CD8-positive, alpha-beta memory T cell (primary cell): Measurements from ENCODE around the gene H2BK1. TPM values are rescaled to one million over a fixed set of nuclear protein-coding genes. Genes with fewer than 3 reads are reported as not detected.

ENCODE experiments used
- CTCF ChIA-PET: fragments of 350-600 bp; sonication (Branson Sonifier 250); formaldehyde crosslinking; loops from one replicate; lab custom pipeline; 2021; ENCODE audit warnings: antibody characterized with exemption; lab: Charles Lee
- POLR2A ChIA-PET: fragments of 350-600 bp; sonication (Branson Sonifier 250); formaldehyde crosslinking; loops from one replicate; lab custom pipeline; 2021; ENCODE audit warnings: antibody characterized with exemption; lab: Charles Lee
- DNase-seq, 5 donors: peaks; one replicate each; pipeline versions ENCODE4 v3.0.0 to v3.0.0-alpha.2; 2020 to 2022; ENCODE audit warnings: mixed read lengths in 1 of 5
- H3K27ac ChIP-seq: one replicate; pipeline ENCODE4 v1.7.0; 2013; ENCODE audit warnings: low read depth, mild to moderate bottlenecking, low read length, moderate library complexity
- H3K27me3 ChIP-seq: 2 replicates; pipeline ENCODE4 v1.7.0; 2013; ENCODE audit warnings: low read length, mild to moderate bottlenecking; ENCODE audit not compliant: insufficient read depth, poor library complexity, severe bottlenecking
- H3K36me3 ChIP-seq: 2 replicates; pipeline ENCODE4 v1.7.0; 2013; ENCODE audit warnings: mild to moderate bottlenecking, low read length, moderate library complexity; ENCODE audit not compliant: insufficient read depth
- H3K4me1 ChIP-seq: 2 replicates; pipeline ENCODE4 v1.7.0; 2013; ENCODE audit warnings: mild to moderate bottlenecking, low read length, moderate library complexity; ENCODE audit not compliant: insufficient read depth
- H3K4me3 ChIP-seq: 2 replicates; pipeline ENCODE4 v1.7.0; 2013; ENCODE audit warnings: mild to moderate bottlenecking, low read length
- H3K9me3 ChIP-seq: 2 replicates; pipeline ENCODE4 v1.7.0; 2013; ENCODE audit warnings: mild to moderate bottlenecking, low read length
- H3K27ac Mint-ChIP-seq, 8 donors: one replicate each; pipeline ENCODE4 v1.8.0; 2020 to 2021; ENCODE audit warnings: mixed read lengths in 8 of 8, mild to moderate bottlenecking in 6 of 8, inconsistent platforms in 3 of 8, moderate library complexity in 3 of 8
- H3K27me3 Mint-ChIP-seq, 2 donors: one replicate each; pipeline ENCODE4 v1.8.0; 2020 to 2021; ENCODE audit warnings: mixed read lengths in 2 of 2, mild to moderate bottlenecking in 1 of 2, moderate library complexity in 1 of 2
- H3K36me3 Mint-ChIP-seq, 3 donors: one replicate each; pipeline ENCODE4 v1.8.0; 2020 to 2021; ENCODE audit warnings: mixed read lengths in 3 of 3, inconsistent platforms in 1 of 3, mild to moderate bottlenecking in 1 of 3
- H3K4me1 Mint-ChIP-seq, 3 donors: one replicate each; pipeline ENCODE4 v1.8.0; 2020 to 2021; ENCODE audit warnings: mixed read lengths in 3 of 3, inconsistent platforms in 1 of 3, mild to moderate bottlenecking in 1 of 3
- H3K4me3 Mint-ChIP-seq, 7 donors: one replicate each; pipeline ENCODE4 v1.8.0; 2020 to 2021; ENCODE audit warnings: mixed read lengths in 7 of 7, mild to moderate bottlenecking in 6 of 7, moderate library complexity in 4 of 7, inconsistent platforms in 2 of 7
- H3K9me3 Mint-ChIP-seq, 5 donors: one replicate each; pipeline ENCODE4 v1.8.0; 2020 to 2022; ENCODE audit warnings: mixed read lengths in 5 of 5, mild to moderate bottlenecking in 3 of 5, moderate library complexity in 2 of 5, inconsistent platforms in 1 of 5
- polyA plus RNA-seq: library from polyadenylated mRNA; unstranded; fragments of 300-500 nt; fragmentation: Illumina TruSeq; gene quantifications from one replicate; pipeline ENCODE4 v1.2.3, GENCODE V29; 2021
- total RNA-seq, 2 experiments: library from RNA; stranded (reverse); gene quantifications; one replicate each; pipeline ENCODE4 v1.2.3, GENCODE V29; 2021

Gene H2BK1
- total and polyA plus RNA-seq, 3 experiments from 2014 or later: 0.57 TPM; not detected in 2

DNA sequence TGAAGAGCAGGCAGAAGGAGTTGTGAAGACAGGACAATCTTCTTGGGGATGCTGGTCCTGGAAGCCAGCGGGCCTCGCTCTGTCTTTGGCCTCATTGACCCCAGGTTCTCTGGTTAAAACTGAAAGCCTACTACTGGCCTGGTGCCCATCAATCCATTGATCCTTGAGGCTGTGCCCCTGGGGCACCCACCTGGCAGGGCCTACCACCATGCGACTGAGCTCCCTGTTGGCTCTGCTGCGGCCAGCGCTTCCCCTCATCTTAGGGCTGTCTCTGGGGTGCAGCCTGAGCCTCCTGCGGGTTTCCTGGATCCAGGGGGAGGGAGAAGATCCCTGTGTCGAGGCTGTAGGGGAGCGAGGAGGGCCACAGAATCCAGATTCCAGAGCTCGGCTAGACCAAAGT lies 23.5 kb upstream of the H2BK1 start:
- peak overlapping the region; percentile 89 for H3K4me3 ChIP-seq
- no peaks in the 10 kb centered on the region for H3K27me3 ChIP-seq
- peaks cover 30 to 53% (median 33%) of the 10 kb centered on the region in 3 donors for H3K4me1 Mint-ChIP-seq
- DNase-seq: no peak
- ChIA-PET POLR2A (no interaction called here), CTCF (interaction anchor here (4.7 kb wide), 1 partner anchor 9 kb away, joined by 29 read pairs; no protein-coding TSS in a partner anchor)
- no peaks in the 10 kb centered on the region for H3K9me3 ChIP-seq
- H3K36me3 ChIP-seq: peaks cover 9% of the 10 kb centered on the region
- peak overlapping the region; percentile 94 to 100 (median 99) for H3K27ac Mint-ChIP-seq
- H3K27me3 Mint-ChIP-seq: no peaks in the 10 kb centered on the region
- peaks cover 22% of the 10 kb centered on the region for H3K4me1 ChIP-seq
- no peaks in the 10 kb centered on the region for H3K9me3 Mint-ChIP-seq
- H3K27ac ChIP-seq: peak overlapping the region; percentile 96
- H3K36me3 Mint-ChIP-seq: peaks cover 0 to 53% (median 2%) of the 10 kb centered on the region in 3 donors
- H3K4me3 Mint-ChIP-seq: peak overlapping the region; percentile 98 to 100 (median 100)

DNA sequence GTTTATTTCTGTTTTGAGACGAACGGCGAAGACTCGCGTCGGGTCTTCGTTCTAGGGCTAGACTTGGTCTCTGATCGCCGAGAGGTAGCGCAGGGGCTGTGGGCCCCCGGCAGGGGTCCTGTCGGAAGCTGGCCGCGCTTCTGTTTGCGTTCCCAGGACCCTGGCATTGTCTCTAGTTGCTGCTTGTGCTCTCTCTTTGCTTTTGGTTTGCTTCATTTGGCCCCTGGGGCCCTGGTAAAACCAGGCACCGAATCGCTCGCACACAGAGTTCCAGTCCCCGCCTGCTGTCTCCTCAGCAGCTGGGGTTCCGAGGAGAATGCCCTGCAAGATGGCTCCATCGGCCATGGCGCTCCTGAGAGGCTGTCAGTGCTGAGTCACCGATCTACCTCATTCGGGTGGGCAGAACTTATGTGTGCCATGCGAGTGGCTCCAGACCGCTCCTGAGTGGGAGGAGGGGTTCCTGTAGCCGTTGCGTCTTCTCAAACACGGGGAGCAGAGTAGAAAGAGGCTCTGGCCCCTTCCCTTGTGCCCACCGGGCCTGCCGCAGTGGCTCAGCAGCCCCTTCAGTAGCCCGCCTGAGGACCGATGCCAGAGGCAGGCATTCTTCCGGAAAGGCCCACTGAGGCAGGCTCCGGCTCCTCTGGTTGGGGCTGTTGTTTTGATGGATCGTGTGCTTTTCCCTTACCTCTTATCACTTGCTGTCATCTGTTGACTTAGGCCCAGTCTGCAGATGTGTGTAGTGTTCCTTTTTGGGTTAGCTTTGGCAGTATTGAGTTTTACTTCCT lies 22.8 kb upstream of the H2BK1 start:
- peak overlapping the region; percentile 96 for H3K27ac ChIP-seq
- Mint-ChIP-seq H3K4me3 (peak overlapping the region; percentile 98 to 100 (median 100)), H3K27ac (peak overlapping the region; percentile 94 to 100 (median 99)), H3K27me3 (no peaks in the 10 kb centered on the region), H3K9me3 (no peaks in the 10 kb centered on the region), H3K4me1 (peaks cover 32 to 55% (median 33%) of the 10 kb centered on the region in 3 donors), H3K36me3 (peaks cover 0 to 48% (median 2%) of the 10 kb centered on the region in 3 donors)
- DNase-seq: peak; percentile 51 to 82 (median 59)
- peak overlapping the region; percentile 89 for H3K4me3 ChIP-seq
- H3K9me3 ChIP-seq: no peaks in the 10 kb centered on the region
- ChIA-PET POLR2A (interaction anchor here (1.0 to 1.4 kb wide), 2 partner anchors 11 to 14 kb away, joined by 4 to 6 read pairs; no protein-coding TSS in a partner anchor), CTCF (interaction anchor here (1.5 to 4.7 kb wide), 2 partner anchors 10 to 65 kb away, joined by 3 to 29 read pairs; partner anchors contain the start of gene GBX1)
- peaks cover 9% of the 10 kb centered on the region for H3K36me3 ChIP-seq
- H3K4me1 ChIP-seq: peaks cover 26% of the 10 kb centered on the region
- H3K27me3 ChIP-seq: no peaks in the 10 kb centered on the region

GRCh38 chr7:151232091-151232916 lies 22.0 kb upstream of the H2BK1 start, which contains the start of gene CHPF2:
TSS of gene CHPF2 (plus strand) at chr7:151232483. CDS start at chr7:151234012, 1,529 bp downstream.
- Mint-ChIP-seq H3K36me3 (peaks cover 0 to 43% (median 2%) of the 10 kb centered on the region in 3 donors), H3K4me3 (peak within 1 kb of the TSS; percentile 98 to 100 (median 100)), H3K9me3 (no peaks in the 10 kb centered on the region), H3K4me1 (peaks cover 39 to 64% (median 40%) of the 10 kb centered on the region in 3 donors), H3K27ac (peak within 1 kb of the TSS; percentile 94 to 100 (median 99)), H3K27me3 (no peaks in the 10 kb centered on the region)
- CTCF ChIA-PET: interaction anchor here (1.5 to 4.7 kb wide), 2 partner anchors 11 to 65 kb away, joined by 3 to 29 read pairs; partner anchors contain the start of gene GBX1
- H3K4me1 ChIP-seq: peaks cover 31% of the 10 kb centered on the region
- DNase-seq: peak; percentile 85 to 93 (median 86)
- H3K36me3 ChIP-seq: peaks cover 9% of the 10 kb centered on the region
- H3K27me3 ChIP-seq: no peaks in the 10 kb centered on the region
- H3K9me3 ChIP-seq: no peaks in the 10 kb centered on the region
- peak within 1 kb of the TSS; percentile 89 for H3K4me3 ChIP-seq
- H3K27ac ChIP-seq: peak within 1 kb of the TSS; percentile 96
- POLR2A ChIA-PET: interaction anchor here (1.0 to 1.4 kb wide), 2 partner anchors 12 to 15 kb away, joined by 4 to 6 read pairs; no protein-coding TSS in a partner anchor

GRCh38 chr7:151231080-151231479 lies 20.8 kb upstream of the H2BK1 start:
- Histone ChIP-seq H3K9me3 (no peaks in the 10 kb centered on the region), H3K4me3 (no peak overlapping the region), H3K27ac (no peak overlapping the region), H3K27me3 (no peaks in the 10 kb centered on the region), H3K36me3 (peaks cover 9% of the 10 kb centered on the region), H3K4me1 (peaks cover 35% of the 10 kb centered on the region)
- Mint-ChIP-seq H3K27ac (peak overlapping the region in 7 of 8 donors; percentile 7 to 99 (median 60)), H3K4me3 (peak overlapping the region; percentile 49 to 100 (median 99)), H3K4me1 (peaks cover 45 to 66% (median 47%) of the 10 kb centered on the region in 3 donors), H3K27me3 (no peaks in the 10 kb centered on the region), H3K36me3 (peaks cover 0 to 40% (median 2%) of the 10 kb centered on the region in 3 donors), H3K9me3 (no peaks in the 10 kb centered on the region)
- ChIA-PET CTCF (interaction anchor here (1.5 to 4.7 kb wide), 2 partner anchors 12 to 63 kb away, joined by 3 to 29 read pairs; partner anchors contain the start of gene GBX1), POLR2A (no interaction called here)
- DNase-seq: no peak

GRCh38 chr7:151229249-151229648 lies 19.0 kb upstream of the H2BK1 start:
- peaks cover 55 to 68% (median 61%) of the 10 kb centered on the region in 3 donors for H3K4me1 Mint-ChIP-seq
- POLR2A ChIA-PET: no interaction called here

DNA sequence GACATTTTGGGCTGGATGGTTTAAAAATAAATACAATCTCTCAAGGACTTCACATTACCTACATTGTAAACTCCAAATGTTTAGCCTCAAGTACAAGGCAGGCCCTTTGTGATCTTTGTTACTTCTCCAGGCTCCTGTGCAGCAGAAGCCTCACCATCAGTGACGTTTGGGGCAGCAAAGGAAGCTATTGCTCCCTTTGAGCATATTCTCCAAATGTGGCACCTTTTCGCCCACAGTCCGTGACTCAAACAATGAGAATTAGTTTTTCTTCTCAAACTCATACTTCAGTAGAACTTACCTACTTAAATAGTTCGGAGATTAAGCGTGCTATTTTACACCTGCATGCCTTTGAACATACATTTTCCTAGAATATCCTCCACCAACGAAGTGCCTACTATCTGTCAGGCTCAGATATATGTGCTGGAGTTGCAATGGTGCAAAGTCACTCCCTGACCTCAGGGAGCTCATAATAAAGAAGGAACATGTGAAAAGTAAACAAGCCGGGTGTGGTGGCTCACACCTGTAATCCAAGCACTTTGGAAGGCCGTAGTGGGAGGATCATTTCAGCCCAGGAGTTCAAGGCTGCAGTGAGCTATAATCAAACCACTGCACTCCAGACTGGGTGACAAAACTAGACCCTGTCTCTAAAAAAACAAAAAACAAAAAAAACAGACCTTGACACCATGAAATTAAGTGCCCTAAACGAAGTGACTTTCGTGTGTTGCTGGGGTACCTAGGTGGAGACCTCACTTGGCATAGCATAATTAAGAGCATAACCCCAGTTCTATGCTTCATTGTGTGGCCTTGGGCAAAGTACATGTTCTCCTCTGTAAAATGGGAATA lies 18.0 kb upstream of the H2BK1 start:
- peaks cover 0 to 43% (median 9%) of the 10 kb centered on the region in 3 donors for H3K36me3 Mint-ChIP-seq
- H3K27me3 Mint-ChIP-seq: no peaks in the 10 kb centered on the region
- peak overlapping the region; percentile 99 for H3K4me3 ChIP-seq
- peak overlapping the region; percentile 89 to 99 (median 98) for H3K27ac Mint-ChIP-seq
- H3K4me1 ChIP-seq: peaks cover 37% of the 10 kb centered on the region
- no peaks in the 10 kb centered on the region for H3K9me3 ChIP-seq
- peak overlapping the region; percentile 77 for H3K27ac ChIP-seq
- CTCF ChIA-PET: interaction anchor here (1.1 to 1.3 kb wide), 2 partner anchors 16 kb away, joined by 6 to 12 read pairs; no protein-coding TSS in a partner anchor
- DNase-seq: no peak
- POLR2A ChIA-PET: interaction anchor here (1.6 kb wide), 1 partner anchor 21 kb away, joined by 13 read pairs; no protein-coding TSS in a partner anchor
- H3K4me1 Mint-ChIP-seq: peaks cover 46 to 59% (median 51%) of the 10 kb centered on the region in 3 donors
- H3K36me3 ChIP-seq: peaks cover 20% of the 10 kb centered on the region
- no peaks in the 10 kb centered on the region for H3K9me3 Mint-ChIP-seq
- peak overlapping the region; percentile 87 to 100 (median 99) for H3K4me3 Mint-ChIP-seq
- no peaks in the 10 kb centered on the region for H3K27me3 ChIP-seq

More at GRCh38 chr7:151229249-151229648, 19.0 kb upstream of the H2BK1 start:
- H3K4me3 ChIP-seq: no peak overlapping the region
- DNase-seq: no peak
- Mint-ChIP-seq H3K27me3 (no peaks in the 10 kb centered on the region), H3K27ac (no peak overlapping the region), H3K4me3 (peak overlapping the region in 1 of 7 donors; percentile 9), H3K9me3 (no peaks in the 10 kb centered on the region), H3K36me3 (peaks cover 0 to 38% (median 8%) of the 10 kb centered on the region in 3 donors)
- no peaks in the 10 kb centered on the region for H3K27me3 ChIP-seq
- H3K27ac ChIP-seq: no peak overlapping the region
- no peaks in the 10 kb centered on the region for H3K9me3 ChIP-seq
- peaks cover 47% of the 10 kb centered on the region for H3K4me1 ChIP-seq
- CTCF ChIA-PET: interaction anchor here (1.3 kb wide), 1 partner anchor 15 kb away, joined by 6 read pairs; no protein-coding TSS in a partner anchor
- H3K36me3 ChIP-seq: peaks cover 10% of the 10 kb centered on the region
